Fibroblast of lung (primary cell): ENCODE data around the gene C8G.

Experiments
- CTCF ChIP-seq, 2 donors: IDR thresholded peaks in 1 of 2; conservative IDR thresholded peaks in 1 of 2; 1 replicate in 1 of 2; 2 replicates in 1 of 2; pipeline ENCODE4 v1.5.1; 2011 to 2012; ENCODE audit warnings: low read length in 2 of 2, control low read depth in 1 of 2, inconsistent platforms in 1 of 2, low read depth in 1 of 2, mild to moderate bottlenecking in 1 of 2
- EZH2 ChIP-seq: IDR thresholded peaks from 2 replicates; pipeline ENCODE4 v1.5.1; 2012; ENCODE audit warnings: low read length, control low read depth, mild to moderate bottlenecking; ENCODE audit errors: missing control alignments

DNA sequence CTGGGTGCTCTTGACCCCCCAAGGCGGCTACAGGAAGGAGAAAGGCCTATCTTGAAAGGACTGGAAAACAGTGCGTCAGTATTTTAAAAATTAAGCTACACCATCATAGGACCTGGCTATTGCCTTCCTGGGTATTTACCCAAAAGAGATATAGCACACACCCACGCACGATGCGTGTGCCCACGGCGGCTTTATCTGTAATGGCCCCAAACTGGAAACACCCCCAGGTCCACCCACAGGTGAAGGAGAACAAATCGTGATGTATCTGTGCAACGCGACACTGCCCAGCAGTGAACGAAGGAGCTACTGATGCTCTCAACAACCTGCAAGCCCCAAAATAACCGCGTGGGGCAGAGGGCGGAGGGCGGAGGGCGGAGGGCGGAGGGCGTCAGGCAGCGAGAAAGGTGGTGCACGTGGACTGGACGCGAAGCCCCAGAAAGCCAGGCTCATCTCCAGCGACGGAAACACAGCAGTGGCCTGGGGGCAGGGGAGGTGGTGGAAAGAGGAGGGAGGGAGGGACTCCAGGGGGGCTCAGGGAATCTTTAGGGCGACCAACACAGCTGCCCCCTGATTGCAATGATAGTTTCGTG, 19.9 kb downstream of the C8G start:
- TF ChIP-seq CTCF (conservative IDR thresholded peaks at IDR 0.05 in 1 of 2, IDR thresholded peaks at IDR 0.05 in 1 of 2; ENCODE audit: low read depth in 1 of 2, low read length in 2 of 2) (no peak), EZH2 (no peak)
